ENCODE data around the gene ATF2. TPM values are rescaled to one million over a fixed set of nuclear protein-coding genes. Genes with fewer than 3 reads are reported as not detected.
"Not testable (repeated sequence)": the region's sequence is repeated elsewhere in the genome, so short reads cannot be mapped to it uniquely, and the experiment has no call there.

The ATF2 gene
- total RNA-seq, 1 donor from 2014 or later, result 59.9 TPM

- Mint-ChIP-seq H3K4me3 (no peak overlapping the region), H3K9me3 (no peaks in the 10 kb centered on the region), H3K4me1 (no peaks in the 10 kb centered on the region), H3K27ac (no peak overlapping the region), H3K36me3 (ENCODE audit: low read depth) (peaks cover 62% of the 10 kb centered on the region), H3K27me3 (no peaks in the 10 kb centered on the region)
- ChIA-PET CTCF (no interaction called here), POLR2A (no interaction called here)
- TF ChIP-seq CTCF (IDR thresholded peaks at IDR 0.05), result no peak
- intact Hi-C loops (cut with micrococcal nuclease), result no loop called here
- DNase-seq (no peak), ATAC-seq (ENCODE audit: low read depth) (no peak)
Measured at GRCh38 chr2:175103191-175103590, 64.8 kb downstream of the ATF2 start.

GRCh38 chr2:175101514-175101913 lies 66.5 kb downstream of the ATF2 start:
- Mint-ChIP-seq H3K27ac (no peak overlapping the region), H3K9me3 (no peaks in the 10 kb centered on the region), H3K27me3 (no peaks in the 10 kb centered on the region), H3K4me1 (no peaks in the 10 kb centered on the region), H3K4me3 (no peak overlapping the region), H3K36me3 (ENCODE audit: low read depth) (peaks cover 63% of the 10 kb centered on the region)
- CTCF ChIA-PET, result no interaction called here
- TF ChIP-seq CTCF (IDR thresholded peaks at IDR 0.05), result no peak
- POLR2A ChIA-PET, result no interaction called here
- ATAC-seq (ENCODE audit: low read depth), result no peak
- no peak for DNase-seq
- intact Hi-C loops (cut with micrococcal nuclease), result loop anchor here (2.0 kb wide), 1 partner anchor 15 kb away; no protein-coding TSS in a partner anchor

GRCh38 chr2:175097297-175097696 lies 70.7 kb downstream of the ATF2 start:
- H3K36me3 Mint-ChIP-seq (ENCODE audit: low read depth), result peaks cover 62% of the 10 kb centered on the region
- no peak for TF ChIP-seq CTCF (IDR thresholded peaks at IDR 0.05)
- DNase-seq, result no peak
- no peaks in the 10 kb centered on the region for H3K9me3 Mint-ChIP-seq
- no peak for ATAC-seq (ENCODE audit: low read depth)
- no peaks in the 10 kb centered on the region for H3K4me1 Mint-ChIP-seq
- no peaks in the 10 kb centered on the region for H3K27me3 Mint-ChIP-seq
- CTCF ChIA-PET, result no interaction called here
- no peak overlapping the region for H3K4me3 Mint-ChIP-seq
- H3K27ac Mint-ChIP-seq, result no peak overlapping the region
- POLR2A ChIA-PET, result no interaction called here
- intact Hi-C loops (cut with micrococcal nuclease), result no loop called here

GRCh38 chr2:175084117-175084516 lies 83.9 kb downstream of the ATF2 start:
- POLR2A ChIA-PET; H3K9me3 Mint-ChIP-seq; H3K27me3 Mint-ChIP-seq; intact Hi-C loops (cut with micrococcal nuclease); H3K27ac Mint-ChIP-seq; ATAC-seq (ENCODE audit: low read depth); DNase-seq; H3K4me1 Mint-ChIP-seq; H3K4me3 Mint-ChIP-seq; CTCF ChIA-PET: not testable (repeated sequence)
- H3K36me3 Mint-ChIP-seq (ENCODE audit: low read depth), result peaks cover 65% of the 10 kb centered on the region

- Mint-ChIP-seq H3K4me1 (no peaks in the 10 kb centered on the region), H3K27ac (no peak overlapping the region), H3K36me3 (ENCODE audit: low read depth) (peaks cover 68% of the 10 kb centered on the region), H3K27me3 (no peaks in the 10 kb centered on the region), H3K4me3 (no peak overlapping the region), H3K9me3 (no peaks in the 10 kb centered on the region)
- CTCF ChIA-PET, result no interaction called here
- DNase-seq, result no peak
- ATAC-seq (ENCODE audit: low read depth), result no peak
- no peak for TF ChIP-seq CTCF (IDR thresholded peaks at IDR 0.05)
- POLR2A ChIA-PET, result no interaction called here
- intact Hi-C loops (cut with micrococcal nuclease), result no loop called here
Measured at GRCh38 chr2:175080479-175080878, 87.5 kb downstream of the ATF2 start.

- ATAC-seq (ENCODE audit: low read depth), result no peak
- DNase-seq, result no peak
- Mint-ChIP-seq H3K4me1 (no peaks in the 10 kb centered on the region), H3K9me3 (no peaks in the 10 kb centered on the region), H3K27ac (no peak overlapping the region), H3K27me3 (no peaks in the 10 kb centered on the region), H3K4me3 (no peak overlapping the region), H3K36me3 (ENCODE audit: low read depth) (peaks cover 66% of the 10 kb centered on the region)
- no peak for TF ChIP-seq CTCF (IDR thresholded peaks at IDR 0.05)
- CTCF ChIA-PET, result no interaction called here
- POLR2A ChIA-PET, result no interaction called here
- intact Hi-C loops (cut with micrococcal nuclease), result no loop called here
Measured at GRCh38 chr2:175076272-175076671, 91.7 kb downstream of the ATF2 start.
